Erythroblast (primary cell): ENCODE data around the gene RBMS1.

Source experiments
- GATA1 ChIP-seq: IDR thresholded peaks from 2 replicates; pipeline ENCODE4 v1.6.1; 2011; ENCODE audit warnings: low read depth, mild to moderate bottlenecking, control low read depth, low read length, moderate library complexity
- POLR2A ChIP-seq: IDR thresholded peaks from 2 replicates; pipeline ENCODE4 v1.6.1; 2011; ENCODE audit warnings: mild to moderate bottlenecking, low read length

DNA sequence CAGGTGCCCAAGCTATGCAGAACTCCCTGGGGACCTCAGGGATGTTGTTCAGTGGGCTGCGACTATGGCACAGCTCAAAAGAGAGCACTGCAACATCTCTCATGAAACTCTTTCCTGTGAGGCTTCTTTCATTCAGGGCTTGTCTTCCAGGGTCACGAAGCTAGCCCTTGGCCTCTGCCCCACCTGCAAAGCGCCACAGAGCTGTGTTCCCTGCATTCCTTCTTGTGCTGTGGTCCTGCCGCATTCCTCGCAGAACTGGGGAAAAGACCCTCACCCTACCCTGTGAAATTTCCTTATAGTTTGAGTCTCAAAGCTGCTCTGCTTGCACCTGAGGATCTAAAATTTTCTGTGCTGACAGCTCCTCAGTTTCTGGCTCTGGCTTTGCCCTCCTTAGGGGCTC lies 267.2 kb downstream of the RBMS1 start:
- no peak for TF ChIP-seq POLR2A
- TF ChIP-seq GATA1 = no peak
